Activated T-helper 9 cell treated with anti-CD3 and anti-CD28 coated beads, Interleukin-2, amount 50 U/mL, for 16 hours (primary cell): ENCODE results near the gene EP300.

Experiments used
- DNase-seq: peaks from one replicate; pipeline ENCODE4 v3.0.0-alpha.2; 2020; ENCODE audit warnings: low read depth

EP300 gene

GRCh38 chr22:41206719-41207118, 114.3 kb downstream of the EP300 start:
- DNase-seq: no peak

DNA sequence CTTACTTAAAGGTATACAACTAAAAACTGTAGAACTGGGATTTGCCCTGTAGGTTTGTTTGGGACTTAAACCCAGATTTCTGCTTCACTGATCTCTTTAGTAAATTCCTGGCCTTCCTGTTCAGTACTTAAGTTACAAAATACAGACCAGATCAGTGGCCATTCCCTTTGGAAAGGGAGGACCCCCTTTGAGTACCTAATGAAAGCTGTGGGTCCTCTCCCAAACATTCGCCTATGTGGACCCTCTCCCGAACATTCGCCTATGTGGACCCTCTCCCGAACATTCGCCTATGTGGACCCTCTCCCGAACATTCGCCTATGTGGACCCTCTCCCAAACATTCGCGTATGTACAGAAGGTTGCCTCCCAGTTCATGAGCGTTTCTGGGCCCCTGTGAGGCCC, 123.0 kb downstream of the EP300 start:
- no peak for DNase-seq

GRCh38 chr22:41215926-41216325, 123.5 kb downstream of the EP300 start:
- DNase-seq: no peak

- DNase-seq: no peak
Measured at GRCh38 chr22:41216984-41217383, 124.6 kb downstream of the EP300 start.

- no peak for DNase-seq
Measured at GRCh38 chr22:41217553-41218157, 125.3 kb downstream of the EP300 start.

DNA sequence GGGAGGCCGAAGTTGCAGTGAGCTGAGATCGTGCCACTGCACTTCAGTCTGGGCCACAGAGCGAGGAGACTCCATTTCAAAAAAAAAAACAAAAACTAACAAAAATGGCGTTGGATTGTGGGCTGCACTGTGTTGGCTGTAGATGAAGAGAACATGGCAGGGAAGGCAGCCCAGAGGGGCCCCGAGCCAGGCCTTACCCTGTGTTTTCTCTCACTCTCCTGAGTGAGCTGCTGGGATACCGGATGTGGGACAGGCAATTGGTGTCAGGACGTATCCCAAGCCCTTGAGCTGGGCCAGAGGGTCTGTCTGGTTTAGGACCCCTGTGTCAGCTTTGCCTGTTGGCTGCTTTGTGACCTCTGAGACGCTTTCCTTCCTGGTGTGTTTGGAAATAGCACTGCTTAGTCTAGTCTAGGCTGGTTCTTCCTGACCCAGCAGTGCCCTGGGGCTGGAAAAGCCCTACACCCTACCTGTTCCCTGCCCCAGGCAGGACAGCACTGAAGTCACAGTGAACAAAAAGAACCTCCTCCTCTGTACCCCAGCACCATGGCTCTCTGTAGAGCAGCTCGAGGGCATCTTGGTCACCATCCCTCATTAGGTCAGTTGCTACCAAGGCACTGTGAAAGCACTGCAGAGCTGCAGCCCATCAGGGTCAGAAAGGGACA, 130.6 kb downstream of the EP300 start:
- DNase-seq: no peak

DNA sequence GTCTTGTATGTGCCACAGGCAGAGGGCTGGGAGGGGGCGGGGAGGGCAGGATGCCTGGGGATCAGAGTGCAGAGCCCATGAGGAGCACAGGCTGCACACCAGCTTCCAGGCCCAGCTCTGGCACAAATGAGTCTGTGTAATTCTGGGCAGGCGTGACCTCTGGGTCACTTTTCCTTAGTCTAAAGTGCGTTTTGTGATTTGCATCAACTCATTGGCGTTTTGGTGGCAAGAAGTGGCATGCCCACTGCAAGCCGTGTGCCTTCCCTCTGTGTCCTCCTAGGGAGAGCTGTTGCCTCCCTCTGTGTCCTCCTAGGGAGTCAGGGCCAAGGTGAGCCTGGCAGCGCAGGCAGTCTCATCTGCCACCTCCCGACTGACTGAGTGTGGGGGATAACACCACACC, 131.1 kb downstream of the EP300 start:
- DNase-seq: no peak

DNA sequence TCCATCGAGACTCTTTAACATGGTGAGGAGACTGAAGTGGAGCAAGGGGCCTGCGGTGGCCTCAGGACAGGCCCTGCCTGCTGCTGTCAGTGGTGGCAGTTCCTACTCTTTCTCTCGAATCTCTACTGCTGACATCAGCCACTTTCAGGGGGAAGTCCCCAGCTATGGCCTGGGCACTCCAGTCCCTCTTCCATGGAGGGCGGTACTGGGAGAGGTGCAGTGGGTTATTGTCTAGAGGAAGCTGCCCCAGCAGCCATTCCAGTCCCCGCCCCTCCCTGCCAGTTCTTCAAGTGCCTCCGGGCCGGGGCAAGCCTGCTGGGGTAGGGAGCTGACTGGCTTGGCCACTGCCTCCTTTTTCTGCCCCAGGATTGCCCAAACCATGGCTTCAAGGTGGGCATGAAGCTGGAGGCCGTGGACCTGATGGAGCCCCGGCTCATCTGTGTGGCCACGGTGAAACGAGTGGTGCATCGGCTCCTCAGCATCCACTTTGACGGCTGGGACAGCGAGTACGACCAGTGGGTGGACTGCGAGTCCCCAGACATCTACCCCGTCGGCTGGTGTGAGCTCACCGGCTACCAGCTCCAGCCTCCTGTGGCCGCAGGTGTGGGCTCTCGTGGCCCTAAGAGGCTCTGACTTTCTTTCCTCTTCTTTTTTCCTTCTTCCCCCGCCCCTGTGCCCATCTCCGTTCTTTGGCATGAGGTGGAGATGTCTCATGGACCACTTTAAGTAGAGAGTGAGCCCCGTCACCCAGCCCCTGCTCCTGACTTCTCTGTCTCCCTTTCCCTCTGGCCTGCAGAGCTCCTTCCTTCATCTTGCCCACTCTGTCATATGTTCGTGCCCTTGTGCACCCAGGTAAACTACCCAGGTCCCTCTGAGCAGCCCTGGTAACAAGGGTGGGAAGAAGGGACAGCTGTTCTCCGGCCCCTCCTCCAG, 134.6 kb downstream of the EP300 start:
- no peak for DNase-seq

- DNase-seq: no peak
Measured at GRCh38 chr22:41229215-41229614, 136.8 kb downstream of the EP300 start.
